Amygdala (tissue), 56 donors: ENCODE results near the gene MAU2.
A peak's percentile ranks its signal among the peaks of the same experiment; 100 is the strongest.

ENCODE experiments used
- DNase-seq, 56 donors: peaks; one replicate each; lab custom pipeline; 2025; lab: John Stamatoyannopoulos, UW

The MAU2 gene

DNA sequence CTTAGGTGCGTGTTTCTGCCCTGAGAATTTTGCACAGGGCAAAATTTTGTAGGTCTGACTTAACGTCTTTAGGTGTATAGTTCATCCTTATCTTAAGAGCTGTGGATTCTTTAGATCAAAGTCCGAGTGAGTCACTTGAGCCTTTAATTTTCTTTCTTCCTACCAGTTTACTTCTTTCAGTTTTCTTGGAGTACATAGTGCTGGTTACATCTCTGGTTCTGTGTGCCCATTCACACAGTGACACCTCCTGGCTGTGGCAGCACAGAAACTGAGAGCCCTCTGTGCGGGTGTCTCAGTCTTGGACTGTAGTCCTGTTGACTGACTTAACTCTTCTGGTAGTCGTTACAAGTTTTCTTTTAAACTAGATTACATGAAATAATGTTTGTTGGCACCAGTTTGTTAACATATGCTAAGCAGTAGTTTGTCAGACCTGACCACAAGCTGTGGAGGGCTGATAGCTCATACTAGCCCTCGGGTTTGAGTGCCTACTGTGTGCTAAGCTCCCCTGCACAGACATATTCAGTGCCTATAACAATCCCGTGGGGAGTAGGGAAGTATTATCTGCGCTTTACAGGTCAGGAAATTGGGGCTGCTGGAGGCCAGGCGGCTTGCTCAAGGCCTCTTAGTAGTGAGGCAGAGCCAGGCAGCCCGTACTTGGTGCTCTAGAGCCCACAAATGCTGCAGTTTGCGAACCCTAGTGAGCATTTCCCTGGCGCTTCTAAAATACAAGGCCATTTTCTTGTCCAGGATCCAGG is 86.4 kb downstream of the MAU2 start:
- peak in 21 of 56 donors; percentile 4 to 43 (median 15) for DNase-seq

DNA sequence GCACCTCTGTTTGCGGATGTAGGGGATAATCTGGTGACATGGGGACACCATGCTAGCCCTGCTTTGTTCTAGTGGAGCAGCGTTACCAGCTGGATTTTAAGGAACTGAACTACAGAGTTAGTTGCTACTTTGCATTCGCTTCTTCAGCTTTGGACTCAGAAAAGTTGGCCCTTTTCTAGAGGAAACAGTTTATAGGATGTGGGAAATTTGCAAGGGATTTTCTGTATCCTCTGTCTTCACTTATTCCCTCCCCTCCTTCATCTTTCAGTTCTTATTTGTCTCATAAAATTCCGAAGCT is 87.0 kb downstream of the MAU2 start:
- DNase-seq = no peak
